CD4-positive, CD25-positive, alpha-beta regulatory T cell (primary cell): Measurements from ENCODE around the gene FPR1. TPM values are rescaled to one million over a fixed set of nuclear protein-coding genes. Genes with fewer than 3 reads are reported as not detected.

Source experiments
- ATAC-seq, 2 donors: fragments of 150-1000 bp; cut with Tn5 transposase; one replicate each; pipeline ENCODE4 v1.10.0; 2021; ENCODE audit warnings: low read depth in 2 of 2, moderate number of reproducible peaks in 2 of 2, moderate library complexity in 1 of 2
- DNase-seq, 3 donors: peaks; one replicate each; pipeline versions ENCODE4 v3.0.0 to v3.0.0-alpha.2; 2012 to 2022; ENCODE audit warnings: mixed read lengths in 1 of 3
- H3K27ac ChIP-seq: one replicate; pipeline ENCODE4 v1.7.0; 2013; ENCODE audit warnings: mild to moderate bottlenecking, low read length; ENCODE audit not compliant: insufficient read depth, poor library complexity, severe bottlenecking
- H3K27me3 ChIP-seq: one replicate; pipeline ENCODE4 v1.7.0; 2013; ENCODE audit warnings: low read length; ENCODE audit not compliant: control insufficient read depth, insufficient read depth
- H3K36me3 ChIP-seq: one replicate; pipeline ENCODE4 v1.7.0; 2013; ENCODE audit warnings: mild to moderate bottlenecking, low read length, moderate library complexity; ENCODE audit not compliant: control insufficient read depth, insufficient read depth
- H3K4me1 ChIP-seq: 2 replicates; pipeline ENCODE4 v1.7.0; 2013; ENCODE audit warnings: mild to moderate bottlenecking, low read length; ENCODE audit not compliant: insufficient read depth, control insufficient read depth, poor library complexity, severe bottlenecking
- H3K4me3 ChIP-seq: one replicate; pipeline ENCODE4 v1.7.0; 2013; ENCODE audit warnings: low read depth, mild to moderate bottlenecking, low read length, moderate library complexity
- H3K9me3 ChIP-seq, 2 experiments: 1 replicate in 1 of 2; 2 replicates in 1 of 2; pipeline ENCODE4 v1.7.0; 2013; ENCODE audit warnings: low read length in 2 of 2, mild to moderate bottlenecking in 1 of 2, moderate library complexity in 1 of 2; ENCODE audit not compliant: control insufficient read depth in 2 of 2
- H3K27ac Mint-ChIP-seq, 3 donors: one replicate each; pipeline ENCODE4 v1.8.0; 2020 to 2022; ENCODE audit warnings: mild to moderate bottlenecking in 3 of 3, mixed read lengths in 3 of 3, moderate library complexity in 2 of 3
- H3K27me3 Mint-ChIP-seq: one replicate; pipeline ENCODE4 v1.8.0; 2022; ENCODE audit warnings: mild to moderate bottlenecking, mixed read lengths
- H3K36me3 Mint-ChIP-seq: one replicate; pipeline ENCODE4 v1.8.0; 2020; ENCODE audit warnings: mixed read lengths
- H3K4me1 Mint-ChIP-seq, 4 donors: one replicate each; pipeline ENCODE4 v1.8.0; 2020 to 2022; ENCODE audit warnings: mixed read lengths in 4 of 4, mild to moderate bottlenecking in 1 of 4
- H3K4me3 Mint-ChIP-seq, 4 donors: one replicate each; pipeline ENCODE4 v1.8.0; 2020 to 2022; ENCODE audit warnings: mild to moderate bottlenecking in 4 of 4, mixed read lengths in 4 of 4, moderate library complexity in 3 of 4
- H3K9me3 Mint-ChIP-seq, 7 donors: one replicate each; pipeline ENCODE4 v1.8.0; 2020 to 2022; ENCODE audit warnings: mixed read lengths in 7 of 7, mild to moderate bottlenecking in 3 of 7, moderate library complexity in 2 of 7
- polyA plus RNA-seq, 4 donors: library from polyadenylated mRNA; unstranded; fragments of 300-500 nt; fragmentation: Illumina TruSeq; gene quantifications; one replicate each; pipeline ENCODE4 v1.2.3, GENCODE V29; 2021
- total RNA-seq: library from RNA; stranded (reverse); gene quantifications from one replicate; pipeline ENCODE4 v1.2.3, GENCODE V29; 2022

FPR1 gene
- total and polyA plus RNA-seq, 5 donors from 2014 or later = 0.26 to 1.1 TPM; not detected in 3

- Mint-ChIP-seq H3K27me3 (peaks cover 5% of the 10 kb centered on the region), H3K36me3 (no peaks in the 10 kb centered on the region), H3K4me1 (no peaks in the 10 kb centered on the region), H3K27ac (no peak overlapping the region), H3K4me3 (no peak overlapping the region), H3K9me3 (peaks cover 4 to 25% (median 4%) of the 10 kb centered on the region in 7 donors)
- no peak overlapping the region for H3K27ac ChIP-seq
- DNase-seq = no peak
- no peaks in the 10 kb centered on the region for H3K36me3 ChIP-seq
- ATAC-seq = no peak
- H3K4me1 ChIP-seq = no peaks in the 10 kb centered on the region
- H3K9me3 ChIP-seq = peaks cover 0 to 5% of the 10 kb centered on the region in 2 experiments
- H3K4me3 ChIP-seq = no peak overlapping the region
- no peaks in the 10 kb centered on the region for H3K27me3 ChIP-seq
Measured at GRCh38 chr19:51729781-51730180, 21.9 kb downstream of the FPR1 start.

GRCh38 chr19:51727349-51727880, 24.3 kb downstream of the FPR1 start:
- ATAC-seq (no peak), DNase-seq (no peak)
- H3K27ac Mint-ChIP-seq = no peak overlapping the region
- H3K4me1 Mint-ChIP-seq = no peaks in the 10 kb centered on the region
- H3K9me3 ChIP-seq = peaks cover 0 to 5% of the 10 kb centered on the region in 2 experiments
- no peaks in the 10 kb centered on the region for H3K4me1 ChIP-seq
- no peaks in the 10 kb centered on the region for H3K36me3 Mint-ChIP-seq
- no peaks in the 10 kb centered on the region for H3K36me3 ChIP-seq
- peaks cover 10% of the 10 kb centered on the region for H3K27me3 Mint-ChIP-seq
- H3K9me3 Mint-ChIP-seq = peaks cover 4 to 27% (median 4%) of the 10 kb centered on the region in 7 donors
- H3K4me3 Mint-ChIP-seq = no peak overlapping the region
- no peaks in the 10 kb centered on the region for H3K27me3 ChIP-seq
- H3K27ac ChIP-seq = no peak overlapping the region
- H3K4me3 ChIP-seq = no peak overlapping the region

GRCh38 chr19:51726049-51726448, 25.6 kb downstream of the FPR1 start:
- H3K4me3 ChIP-seq = no peak overlapping the region
- H3K27me3 Mint-ChIP-seq = peaks cover 12% of the 10 kb centered on the region
- no peaks in the 10 kb centered on the region for H3K4me1 Mint-ChIP-seq
- H3K9me3 ChIP-seq = peaks cover 0 to 5% of the 10 kb centered on the region in 2 experiments
- no peaks in the 10 kb centered on the region for H3K36me3 Mint-ChIP-seq
- H3K27ac Mint-ChIP-seq = no peak overlapping the region
- H3K36me3 ChIP-seq = no peaks in the 10 kb centered on the region
- H3K4me1 ChIP-seq = no peaks in the 10 kb centered on the region
- H3K9me3 Mint-ChIP-seq = peaks cover 2 to 22% (median 4%) of the 10 kb centered on the region in 7 donors
- no peaks in the 10 kb centered on the region for H3K27me3 ChIP-seq
- no peak for ATAC-seq
- H3K27ac ChIP-seq = no peak overlapping the region
- no peak overlapping the region for H3K4me3 Mint-ChIP-seq
- no peak for DNase-seq

GRCh38 chr19:51724543-51724942, 27.1 kb downstream of the FPR1 start:
- Mint-ChIP-seq H3K27ac (no peak overlapping the region), H3K27me3 (peaks cover 23% of the 10 kb centered on the region), H3K4me1 (no peaks in the 10 kb centered on the region), H3K9me3 (peaks cover 2 to 13% (median 4%) of the 10 kb centered on the region in 7 donors), H3K4me3 (no peak overlapping the region), H3K36me3 (no peaks in the 10 kb centered on the region)
- Histone ChIP-seq H3K27ac (no peak overlapping the region), H3K9me3 (no peaks in the 10 kb centered on the region), H3K4me3 (no peak overlapping the region), H3K27me3 (no peaks in the 10 kb centered on the region), H3K4me1 (no peaks in the 10 kb centered on the region), H3K36me3 (no peaks in the 10 kb centered on the region)
- no peak for ATAC-seq
- no peak for DNase-seq

- Mint-ChIP-seq H3K27me3 (peaks cover 18% of the 10 kb centered on the region), H3K36me3 (no peaks in the 10 kb centered on the region), H3K9me3 (peaks cover 0 to 4% (median 2%) of the 10 kb centered on the region in 7 donors), H3K27ac (no peak overlapping the region), H3K4me3 (no peak overlapping the region), H3K4me1 (no peaks in the 10 kb centered on the region)
- H3K4me3 ChIP-seq = no peak overlapping the region
- no peak for ATAC-seq
- H3K9me3 ChIP-seq = no peaks in the 10 kb centered on the region
- no peak overlapping the region for H3K27ac ChIP-seq
- H3K36me3 ChIP-seq = no peaks in the 10 kb centered on the region
- no peak for DNase-seq
- H3K4me1 ChIP-seq = no peaks in the 10 kb centered on the region
- H3K27me3 ChIP-seq = no peaks in the 10 kb centered on the region
Measured at GRCh38 chr19:51722492-51722891, 29.2 kb downstream of the FPR1 start.

- Mint-ChIP-seq H3K27ac (no peak overlapping the region), H3K4me3 (no peak overlapping the region), H3K9me3 (peaks cover 0 to 4% (median 2%) of the 10 kb centered on the region in 7 donors), H3K36me3 (no peaks in the 10 kb centered on the region), H3K27me3 (peaks cover 18% of the 10 kb centered on the region), H3K4me1 (no peaks in the 10 kb centered on the region)
- no peak overlapping the region for H3K27ac ChIP-seq
- H3K36me3 ChIP-seq = no peaks in the 10 kb centered on the region
- H3K4me1 ChIP-seq = no peaks in the 10 kb centered on the region
- H3K9me3 ChIP-seq = no peaks in the 10 kb centered on the region
- no peaks in the 10 kb centered on the region for H3K27me3 ChIP-seq
- H3K4me3 ChIP-seq = no peak overlapping the region
- ATAC-seq = no peak
- no peak for DNase-seq
Measured at GRCh38 chr19:51721905-51722304, 29.8 kb downstream of the FPR1 start.

GRCh38 chr19:51719251-51719988, 32.3 kb downstream of the FPR1 start:
- H3K4me3 Mint-ChIP-seq = no peak overlapping the region
- peaks cover 26% of the 10 kb centered on the region for H3K27me3 Mint-ChIP-seq
- peaks cover 0 to 5% (median 3%) of the 10 kb centered on the region in 7 donors for H3K9me3 Mint-ChIP-seq
- Histone ChIP-seq H3K27ac (no peak overlapping the region), H3K27me3 (no peaks in the 10 kb centered on the region), H3K36me3 (no peaks in the 10 kb centered on the region), H3K4me3 (no peak overlapping the region), H3K9me3 (no peaks in the 10 kb centered on the region), H3K4me1 (no peaks in the 10 kb centered on the region)
- DNase-seq (no peak), ATAC-seq (no peak)
- H3K4me1 Mint-ChIP-seq = peaks cover 0 to 3% (median 1%) of the 10 kb centered on the region in 4 donors
- H3K27ac Mint-ChIP-seq = no peak overlapping the region
- H3K36me3 Mint-ChIP-seq = no peaks in the 10 kb centered on the region

GRCh38 chr19:51716925-51717324, 34.8 kb downstream of the FPR1 start:
- no peak for ATAC-seq

More at GRCh38 chr19:51716925-51717324, 34.8 kb downstream of the FPR1 start:
- H3K36me3 ChIP-seq = no peaks in the 10 kb centered on the region
- Mint-ChIP-seq H3K9me3 (peaks cover 0 to 7% (median 5%) of the 10 kb centered on the region in 7 donors), H3K4me1 (peaks cover 0 to 3% (median 1%) of the 10 kb centered on the region in 4 donors), H3K36me3 (peaks cover 5% of the 10 kb centered on the region), H3K4me3 (no peak overlapping the region), H3K27me3 (peaks cover 21% of the 10 kb centered on the region), H3K27ac (no peak overlapping the region)
- no peaks in the 10 kb centered on the region for H3K4me1 ChIP-seq
- no peak for DNase-seq
- no peaks in the 10 kb centered on the region for H3K27me3 ChIP-seq
- H3K4me3 ChIP-seq = no peak overlapping the region
- no peaks in the 10 kb centered on the region for H3K9me3 ChIP-seq
- no peak overlapping the region for H3K27ac ChIP-seq
